Ectodermal cell (in vitro differentiated cells): ENCODE results near the gene ZNF273.
"Not testable (repeated sequence)": the region's sequence is repeated elsewhere in the genome, so short reads cannot be mapped to it uniquely, and the experiment has no call there.

ENCODE experiments used
- H3K27ac ChIP-seq: 2 replicates; pipeline ENCODE4 v1.7.0; 2013; ENCODE audit warnings: mild to moderate bottlenecking, low read depth, low read length; ENCODE audit not compliant: insufficient read depth, poor library complexity, severe bottlenecking
- H3K27me3 ChIP-seq: 2 replicates; pipeline ENCODE4 v1.7.0; 2013; ENCODE audit warnings: mild to moderate bottlenecking, low read length; ENCODE audit not compliant: insufficient read depth, control insufficient read depth, poor library complexity, severe bottlenecking
- H3K36me3 ChIP-seq: one replicate; pipeline ENCODE4 v1.7.0; 2013; ENCODE audit warnings: low read length; ENCODE audit not compliant: control insufficient read depth, insufficient read depth
- H3K4me1 ChIP-seq: one replicate; pipeline ENCODE4 v1.7.0; 2013; ENCODE audit warnings: low read length; ENCODE audit not compliant: control insufficient read depth, insufficient read depth
- H3K4me3 ChIP-seq: 2 replicates; pipeline ENCODE4 v1.7.0; 2013; ENCODE audit warnings: low read depth, low read length, control low read depth; ENCODE audit not compliant: insufficient read depth
- H3K9me3 ChIP-seq: 2 replicates; pipeline ENCODE4 v1.7.0; 2013; ENCODE audit warnings: mild to moderate bottlenecking, low read length, moderate library complexity; ENCODE audit not compliant: control insufficient read depth
- WGBS, 2 experiments: methylation state at CpG; one replicate each; pipeline ENCODE4 v1.1.7; 2013; ENCODE audit warnings: missing lambda C conversion rate in 2 of 2; 5-methylcytosine and 5-hydroxymethylcytosine counted together

ZNF273 gene

DNA sequence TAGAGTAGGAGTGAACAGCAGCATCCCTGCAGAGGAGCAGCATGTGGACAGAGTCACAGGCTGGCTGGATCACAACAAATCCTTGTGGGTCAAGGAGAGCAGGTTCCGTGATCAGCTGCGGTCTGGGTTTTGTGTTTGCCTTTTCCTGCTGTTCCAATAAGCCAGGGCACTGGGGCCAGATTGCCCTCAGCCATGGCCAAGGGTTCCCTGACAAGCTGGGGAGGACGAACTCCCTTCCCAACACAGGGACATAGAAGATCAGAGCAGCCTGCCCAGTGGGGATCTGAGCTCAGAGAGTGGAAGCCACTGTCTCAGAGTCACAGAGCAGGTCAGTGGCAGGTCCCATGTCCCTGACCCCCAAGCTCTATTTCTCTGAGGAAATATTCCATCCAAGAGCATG is 12.8 kb upstream of the ZNF273 start:
- H3K4me1 ChIP-seq, H3K27ac ChIP-seq, H3K9me3 ChIP-seq, H3K4me3 ChIP-seq, H3K36me3 ChIP-seq: not testable (repeated sequence)
- WGBS, 2 experiments = 77 to 78% methylated on average over 3 of the region's 3 CpGs
- peaks cover 71% of the 10 kb centered on the region for H3K27me3 ChIP-seq

DNA sequence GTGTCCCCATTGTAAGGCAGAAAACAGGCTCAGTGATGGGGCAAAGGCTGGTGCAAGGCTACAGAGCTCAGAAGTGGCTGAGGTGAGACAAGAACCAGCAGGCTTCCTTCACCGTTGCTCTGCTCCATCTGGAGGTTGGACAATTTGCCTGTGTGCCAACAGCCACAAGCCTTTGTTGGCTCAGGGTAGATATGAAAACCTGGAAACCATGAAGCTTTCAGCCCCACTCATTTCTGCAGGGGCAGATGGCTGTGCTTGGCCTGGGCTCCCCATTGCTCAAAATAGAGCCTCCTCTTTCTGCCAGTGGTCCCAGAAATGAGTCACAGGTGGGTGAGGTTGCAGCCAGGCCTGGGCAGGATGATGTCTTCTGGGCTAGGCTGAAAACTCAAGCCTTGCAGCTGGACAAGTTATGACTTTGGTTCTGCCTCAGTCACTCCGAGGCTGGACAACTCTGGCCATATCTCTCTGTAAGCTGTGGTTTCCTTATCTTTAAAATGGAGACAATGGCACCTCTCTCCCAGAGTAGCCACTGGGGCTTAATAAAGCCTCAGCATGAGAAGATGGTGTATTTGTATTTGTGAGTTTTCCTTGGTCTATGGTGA is 12.2 kb upstream of the ZNF273 start:
- H3K9me3 ChIP-seq = no peaks in the 10 kb centered on the region
- H3K27me3 ChIP-seq = peaks cover 67% of the 10 kb centered on the region
- WGBS, 2 experiments = 83 to 91% methylated on average over 2 of the region's 2 CpGs
- H3K36me3 ChIP-seq = no peaks in the 10 kb centered on the region
- no peak overlapping the region for H3K27ac ChIP-seq
- H3K4me3 ChIP-seq = no peak overlapping the region
- H3K4me1 ChIP-seq = peaks cover 4% of the 10 kb centered on the region

DNA sequence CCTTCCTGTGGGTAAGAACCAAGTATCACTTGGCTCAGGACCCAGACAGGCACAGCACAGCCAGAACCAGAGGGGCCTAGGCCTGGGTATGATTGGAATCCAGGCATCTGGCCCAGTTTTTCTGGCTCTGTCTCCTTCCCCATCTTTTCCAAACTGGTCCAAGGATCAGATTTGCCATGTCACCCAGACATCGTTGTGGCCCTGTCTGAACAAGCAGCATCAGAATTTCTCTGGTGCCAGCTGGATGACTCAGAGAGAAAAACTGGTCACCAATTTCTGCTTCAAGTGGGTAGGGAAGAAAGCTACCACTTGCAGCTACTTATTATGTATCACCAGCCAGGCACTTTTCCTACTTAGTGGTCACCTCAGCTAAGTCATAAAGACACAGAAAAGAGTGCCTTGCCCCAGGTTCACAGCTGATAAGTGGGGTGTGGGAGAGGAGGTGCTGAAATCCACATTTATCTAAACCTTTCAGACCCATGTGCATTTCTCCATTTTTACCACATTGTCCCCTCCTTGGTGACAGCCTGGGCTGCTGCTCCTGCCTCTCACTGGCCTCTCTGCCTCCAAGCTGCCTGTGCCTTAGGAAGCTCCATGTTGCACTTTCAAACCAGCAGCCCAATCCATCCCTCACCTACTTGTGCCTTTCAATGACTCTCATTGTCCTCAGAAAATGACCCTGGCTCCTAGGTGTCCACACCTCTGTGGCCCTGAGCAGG is 11.6 kb upstream of the ZNF273 start:
- H3K27ac ChIP-seq, H3K36me3 ChIP-seq, H3K9me3 ChIP-seq, H3K4me1 ChIP-seq, H3K4me3 ChIP-seq: not testable (repeated sequence)
- H3K27me3 ChIP-seq = peaks cover 61% of the 10 kb centered on the region
- 81 to 91% methylated on average over 1 of the region's 1 CpG for WGBS, 2 experiments

DNA sequence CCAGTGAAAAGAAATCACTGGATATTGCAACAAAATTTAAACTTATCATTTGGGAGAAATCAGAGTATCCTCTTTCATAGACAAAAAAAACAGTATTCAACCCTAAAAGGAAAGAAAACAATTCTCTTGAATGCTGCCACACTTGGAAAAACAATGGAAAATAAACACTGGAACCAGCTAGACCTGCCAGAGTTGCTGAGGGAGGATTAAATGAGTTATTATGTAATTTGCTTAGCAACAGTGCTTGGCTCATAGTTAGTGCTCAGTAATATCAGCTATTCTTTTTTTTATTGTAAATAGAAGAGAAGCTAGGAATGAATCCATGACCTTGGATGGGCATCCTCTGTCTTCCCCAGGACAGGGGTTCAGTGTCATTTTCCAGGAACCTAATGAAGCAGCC is 11.0 kb upstream of the ZNF273 start:
- Histone ChIP-seq H3K4me1 (peaks cover 4% of the 10 kb centered on the region), H3K27me3 (peaks cover 56% of the 10 kb centered on the region), H3K27ac (no peak overlapping the region), H3K36me3 (no peaks in the 10 kb centered on the region), H3K9me3 (no peaks in the 10 kb centered on the region), H3K4me3 (no peak overlapping the region)

DNA sequence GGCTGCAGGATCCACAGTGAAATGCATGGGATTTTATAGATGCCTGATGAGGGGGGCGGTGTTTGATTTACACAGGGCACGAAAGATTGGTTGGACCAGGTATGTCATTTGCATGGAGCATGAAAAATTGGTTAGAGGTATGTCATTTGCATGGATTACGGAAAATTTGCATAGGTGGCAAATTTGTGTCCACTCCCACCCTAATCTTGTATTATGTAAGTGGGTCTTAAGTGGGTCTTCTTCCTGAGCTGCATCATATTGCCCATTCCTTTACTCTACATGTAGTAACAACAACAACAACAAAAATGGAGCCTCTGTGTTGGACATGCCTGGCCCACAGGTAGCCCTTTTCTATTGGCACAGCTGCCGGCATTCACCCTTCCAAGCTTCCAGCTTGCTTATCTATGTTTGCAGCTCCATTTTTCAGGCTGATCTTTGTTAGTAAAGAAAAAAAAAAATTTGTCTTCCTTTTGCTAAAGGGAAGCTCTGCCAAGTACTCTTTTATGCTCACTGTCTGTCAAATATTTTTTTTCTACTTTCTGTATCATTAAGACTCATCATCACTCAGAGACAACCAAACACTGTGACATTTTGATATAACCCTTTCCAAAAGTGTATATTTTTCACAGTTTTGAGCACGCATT is 10.3 kb upstream of the ZNF273 start:
- H3K4me3 ChIP-seq = no peak overlapping the region
- no peaks in the 10 kb centered on the region for H3K36me3 ChIP-seq
- peaks cover 50% of the 10 kb centered on the region for H3K27me3 ChIP-seq
- no peak overlapping the region for H3K27ac ChIP-seq
- H3K4me1 ChIP-seq = peaks cover 4% of the 10 kb centered on the region
- WGBS, 2 experiments = 95 to 96% methylated on average over 5 of the region's 5 CpGs
- no peaks in the 10 kb centered on the region for H3K9me3 ChIP-seq

- WGBS, 2 experiments = 69 to 70% methylated on average over 4 of the region's 5 CpGs
- Histone ChIP-seq H3K4me3 (no peak overlapping the region), H3K36me3 (no peaks in the 10 kb centered on the region), H3K27me3 (peaks cover 44% of the 10 kb centered on the region), H3K27ac (no peak overlapping the region), H3K4me1 (peaks cover 4% of the 10 kb centered on the region), H3K9me3 (no peaks in the 10 kb centered on the region)
These were observed 9.7 kb upstream of the ZNF273 start for GRCh38 chr7:64893401-64893800.

DNA sequence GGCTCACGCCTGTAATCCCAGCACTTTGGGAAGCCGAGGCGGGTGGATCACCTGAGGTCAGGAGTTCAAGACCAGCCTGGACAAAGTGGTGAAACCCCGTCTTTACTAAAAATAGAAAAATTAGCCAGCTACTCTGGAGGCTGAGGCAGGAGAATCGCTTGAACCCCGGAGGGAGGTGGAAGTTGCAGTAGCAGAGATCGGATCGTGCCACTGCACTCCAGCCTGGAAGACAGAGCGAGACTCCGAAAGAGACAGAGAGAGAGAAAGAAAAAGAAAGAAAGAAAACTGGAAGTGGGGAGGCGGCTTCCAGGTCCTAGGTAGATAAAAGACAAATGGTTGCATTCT is 640 bp upstream of the ZNF273 start:
- H3K36me3 ChIP-seq, H3K27me3 ChIP-seq, H3K4me1 ChIP-seq, H3K9me3 ChIP-seq, H3K4me3 ChIP-seq, H3K27ac ChIP-seq: not testable (repeated sequence)
- 80 to 81% methylated on average over 11 of the region's 11 CpGs for WGBS, 2 experiments

DNA sequence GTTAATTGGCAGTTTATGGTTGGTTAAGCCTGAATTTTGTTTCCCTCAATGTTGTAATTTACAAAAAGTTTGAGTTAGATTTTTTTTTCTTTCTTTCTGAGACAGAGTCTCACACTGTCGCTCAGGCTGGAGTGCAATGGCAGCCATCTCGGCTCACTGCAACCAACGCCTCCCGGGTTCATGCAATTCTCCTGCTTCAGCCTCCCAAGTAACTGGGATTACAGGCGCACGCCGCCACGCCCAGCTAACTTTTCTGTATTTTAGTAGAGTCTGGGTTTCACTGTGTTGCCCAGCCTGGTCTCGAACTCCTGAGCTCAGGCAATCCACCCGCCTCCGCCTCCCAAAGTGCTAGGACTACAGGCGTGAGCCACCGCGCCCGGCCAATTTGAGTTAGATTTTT is 935 bp downstream of the ZNF273 start:
- Histone ChIP-seq H3K9me3 (no peaks in the 10 kb centered on the region), H3K27ac (no peak overlapping the region), H3K36me3 (no peaks in the 10 kb centered on the region), H3K4me1 (no peaks in the 10 kb centered on the region), H3K27me3 (no peaks in the 10 kb centered on the region), H3K4me3 (peak overlapping the region; percentile 85)
- WGBS, 2 experiments = 85 to 87% methylated on average over 15 of the region's 15 CpGs

- no peak overlapping the region for H3K27ac ChIP-seq
- H3K9me3 ChIP-seq = no peaks in the 10 kb centered on the region
- H3K27me3 ChIP-seq = no peaks in the 10 kb centered on the region
- no peaks in the 10 kb centered on the region for H3K4me1 ChIP-seq
- 73 to 85% methylated on average over 11 of the region's 12 CpGs for WGBS, 2 experiments
- no peak overlapping the region for H3K4me3 ChIP-seq
- H3K36me3 ChIP-seq = no peaks in the 10 kb centered on the region
These were observed 2.1 kb downstream of the ZNF273 start for GRCh38 chr7:64905133-64905532.

DNA sequence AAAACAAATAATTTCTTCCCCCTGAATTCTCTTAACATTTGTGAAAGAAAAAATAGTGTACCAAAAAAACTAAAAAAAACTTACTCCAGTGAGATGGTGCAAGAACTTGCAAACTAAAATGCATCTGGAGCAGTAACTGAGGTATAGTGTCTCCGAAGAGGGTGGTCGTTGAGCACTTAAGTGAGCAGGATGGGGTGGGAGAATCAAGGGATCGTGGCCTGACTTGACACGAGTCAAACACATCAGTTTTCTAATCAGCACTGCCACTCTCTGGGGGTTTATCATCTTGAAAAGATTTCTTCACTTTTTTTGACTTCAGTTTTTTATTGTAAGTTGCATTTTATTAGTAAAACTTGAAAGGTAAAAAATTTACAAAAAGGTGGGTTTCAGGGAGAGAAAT is 2.5 kb downstream of the ZNF273 start:
- Histone ChIP-seq H3K27ac (no peak overlapping the region), H3K4me3 (no peak overlapping the region), H3K4me1 (no peaks in the 10 kb centered on the region), H3K9me3 (no peaks in the 10 kb centered on the region), H3K27me3 (no peaks in the 10 kb centered on the region), H3K36me3 (no peaks in the 10 kb centered on the region)
- WGBS, 2 experiments = 72 to 85% methylated on average over 4 of the region's 4 CpGs
